HEK293 (cell line): ENCODE data around the gene DPEP2.

Experiments used
- ELK4 ChIP-seq: IDR thresholded peaks from 2 replicates; pipeline ENCODE4 v1.6.1; 2011; ENCODE audit warnings: mild to moderate bottlenecking, low read depth, low read length, borderline replicate concordance
- GLIS1 ChIP-seq: fragments of 450-650 bp; formaldehyde crosslinking; IDR thresholded peaks from 2 replicates; pipeline ENCODE4 v1.5.1; 2016; ENCODE audit warnings: missing biosample characterization, missing genetic modification characterization
- HIC1 ChIP-seq: fragments of 450-650 bp; formaldehyde crosslinking; IDR thresholded peaks from 2 replicates; pipeline ENCODE4 v1.5.1; 2016; ENCODE audit warnings: missing biosample characterization, missing genetic modification characterization
- PRDM1 ChIP-seq: fragments of 450-650 bp; formaldehyde crosslinking; IDR thresholded peaks from 2 replicates; pipeline ENCODE4; 2016; ENCODE audit warnings: missing biosample characterization, missing genetic modification characterization
- PRDM10 ChIP-seq: fragments of 450-650 bp; formaldehyde crosslinking; IDR thresholded peaks from 2 replicates; pipeline ENCODE4 v1.5.1; 2016; ENCODE audit warnings: missing biosample characterization, missing genetic modification characterization
- PRDM6 ChIP-seq: fragments of 450-650 bp; formaldehyde crosslinking; IDR thresholded peaks from 2 replicates; pipeline ENCODE4 v1.5.1; 2017; ENCODE audit warnings: missing biosample characterization, missing genetic modification characterization
- ZBTB49 ChIP-seq: fragments of 450-650 bp; formaldehyde crosslinking; IDR thresholded peaks from 2 replicates; pipeline ENCODE4 v1.5.1; 2016; ENCODE audit warnings: missing biosample characterization, missing genetic modification characterization, low read depth
- ZBTB8A ChIP-seq: fragments of 450-650 bp; formaldehyde crosslinking; IDR thresholded peaks from 2 replicates; pipeline ENCODE4 v1.5.1; 2016; ENCODE audit warnings: missing biosample characterization, missing genetic modification characterization
- ZFP3 ChIP-seq: fragments of 450-650 bp; formaldehyde crosslinking; IDR thresholded peaks from 2 replicates; pipeline ENCODE4 v1.5.1; 2016; ENCODE audit warnings: low read depth, missing biosample characterization, missing genetic modification characterization
- ZNF157 ChIP-seq: fragments of 450-650 bp; formaldehyde crosslinking; IDR thresholded peaks from 2 replicates; pipeline ENCODE4 v1.5.1; 2016; ENCODE audit warnings: missing biosample characterization, missing genetic modification characterization
- ZNF169 ChIP-seq: fragments of 450-650 bp; formaldehyde crosslinking; IDR thresholded peaks from 2 replicates; pipeline ENCODE4 v1.5.1; 2016; ENCODE audit warnings: missing biosample characterization, missing genetic modification characterization
- ZNF202 ChIP-seq: fragments of 450-650 bp; formaldehyde crosslinking; IDR thresholded peaks from 2 replicates; pipeline ENCODE4 v1.5.1; 2016; ENCODE audit warnings: missing biosample characterization, missing genetic modification characterization, borderline replicate concordance
- ZNF280C ChIP-seq: fragments of 450-650 bp; formaldehyde crosslinking; IDR thresholded peaks from 2 replicates; pipeline ENCODE4 v1.5.1; 2016; ENCODE audit warnings: missing biosample characterization, missing genetic modification characterization
- ZNF354C ChIP-seq: fragments of 450-650 bp; formaldehyde crosslinking; IDR thresholded peaks from 2 replicates; pipeline ENCODE4 v1.5.1; 2016; ENCODE audit warnings: missing biosample characterization, missing genetic modification characterization, low read depth, borderline replicate concordance
- ZNF404 ChIP-seq: fragments of 450-650 bp; formaldehyde crosslinking; IDR thresholded peaks from 2 replicates; pipeline ENCODE4 v1.5.1; 2017; ENCODE audit warnings: missing biosample characterization, missing genetic modification characterization
- ZNF473 ChIP-seq: fragments of 450-650 bp; formaldehyde crosslinking; IDR thresholded peaks from 2 replicates; pipeline ENCODE4 v1.5.1; 2017; ENCODE audit warnings: missing biosample characterization, missing genetic modification characterization
- ZNF510 ChIP-seq: fragments of 450-650 bp; formaldehyde crosslinking; IDR thresholded peaks from 2 replicates; pipeline ENCODE4 v1.5.1; 2018; ENCODE audit warnings: mild to moderate bottlenecking, missing genetic modification characterization, missing biosample characterization; ENCODE audit not compliant: insufficient replicate concordance
- ZNF571 ChIP-seq: fragments of 450-650 bp; formaldehyde crosslinking; IDR thresholded peaks from 2 replicates; pipeline ENCODE4 v1.5.0; 2017; ENCODE audit warnings: missing biosample characterization, missing genetic modification characterization
- ZNF621 ChIP-seq: fragments of 450-650 bp; formaldehyde crosslinking; IDR thresholded peaks from 2 replicates; pipeline ENCODE4 v1.5.1; 2017; ENCODE audit warnings: missing biosample characterization, missing genetic modification characterization
- ZNF629 ChIP-seq: fragments of 450-650 bp; formaldehyde crosslinking; IDR thresholded peaks from 2 replicates; pipeline ENCODE4 v1.5.1; 2017; ENCODE audit warnings: missing biosample characterization, missing genetic modification characterization
- ZNF677 ChIP-seq: fragments of 450-650 bp; IDR thresholded peaks from 2 replicates; pipeline ENCODE4 v1.5.0; 2018; ENCODE audit warnings: missing biosample characterization, mild to moderate bottlenecking, missing genetic modification characterization, moderate library complexity
- ZNF704 ChIP-seq: fragments of 450-650 bp; formaldehyde crosslinking; IDR thresholded peaks from 2 replicates; pipeline ENCODE4 v1.5.1; 2016; ENCODE audit warnings: missing biosample characterization, missing genetic modification characterization

DPEP2 gene

GRCh38 chr16:68022728-68023537 is 23.6 kb upstream of the DPEP2 start, which contains the start of the genes DDX28 and DUS2 (continued):
- TF ChIP-seq ZBTB49 (tag by site-specific recombination) (no peak), HIC1 (tag by site-specific recombination) (no peak), ZNF621 (tag by site-specific recombination) (no peak), ZFP3 (tag by site-specific recombination) (no peak), ZNF157 (no peak), ZNF354C (no peak), ZNF202 (tag by site-specific recombination) (no peak), ZNF677 (tag by site-specific recombination) (no peak), PRDM10 (tag by site-specific recombination) (peak; percentile 31; the same call in 1 of the 2 replicates), ZNF571 (tag by site-specific recombination) (no peak), ZNF510 (tag by site-specific recombination) (no peak), ELK4 (no peak), ZNF704 (tag by site-specific recombination) (no peak), GLIS1 (0 out of 2 replicates have a peak, but pooled peaks have one; percentile 10), ZNF169 (no peak), PRDM1 (no peak), ZNF629 (tag by site-specific recombination) (peak; percentile 90), ZBTB8A (no peak; the same call in 1 of the 2 replicates), ZNF404 (no peak), ZNF473 (tag by site-specific recombination) (no peak), PRDM6 (no peak), ZNF280C (no peak)
